ENCODE data around the gene PLEKHA7. TPM values are rescaled to one million over a fixed set of nuclear protein-coding genes. Genes with fewer than 3 reads are reported as not detected.

PLEKHA7 gene
- total RNA-seq, 1 experiment from 2014 or later, result 13.0 TPM

DNA sequence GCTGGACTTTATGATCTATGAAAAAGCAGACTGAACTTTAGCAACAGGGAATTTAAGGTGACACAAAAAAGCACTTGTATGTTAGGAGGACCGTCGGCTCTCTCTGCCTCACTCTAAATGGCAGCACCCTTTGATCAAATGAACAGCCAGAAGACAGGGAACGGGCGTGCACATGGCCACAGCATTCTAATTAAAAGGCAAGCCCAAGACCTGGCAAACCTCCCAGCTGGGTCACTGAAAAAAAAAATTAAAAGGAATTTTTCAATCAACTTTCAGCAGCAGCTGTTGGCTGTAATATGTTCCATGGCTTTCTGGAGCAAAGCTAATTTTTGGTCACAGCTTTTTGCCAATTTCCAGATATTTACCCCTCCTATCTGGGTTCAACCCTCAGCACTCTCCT, 159.2 kb downstream of the PLEKHA7 start:
- no peaks in the 10 kb centered on the region for H3K4me1 Mint-ChIP-seq
- CTCF ChIA-PET, result interaction anchor here (0.8 to 1.3 kb wide), 2 partner anchors 35 to 208 kb away, joined by 3 to 4 read pairs; no protein-coding TSS in a partner anchor
- POLR2A ChIA-PET, result no interaction called here
- H3K36me3 Mint-ChIP-seq, result no peaks in the 10 kb centered on the region
- DNase-seq (ENCODE audit: low spot score), result no peak
- TF ChIP-seq ZNF396 (CRISPR knock-in tag; IDR thresholded peaks at IDR 0.05; ENCODE audit: borderline replicate concordance) (no peak), PRRX2 (CRISPR knock-in tag; IDR thresholded peaks at IDR 0.05) (no peak)
- TF ChIP-seq, protein P1, sequence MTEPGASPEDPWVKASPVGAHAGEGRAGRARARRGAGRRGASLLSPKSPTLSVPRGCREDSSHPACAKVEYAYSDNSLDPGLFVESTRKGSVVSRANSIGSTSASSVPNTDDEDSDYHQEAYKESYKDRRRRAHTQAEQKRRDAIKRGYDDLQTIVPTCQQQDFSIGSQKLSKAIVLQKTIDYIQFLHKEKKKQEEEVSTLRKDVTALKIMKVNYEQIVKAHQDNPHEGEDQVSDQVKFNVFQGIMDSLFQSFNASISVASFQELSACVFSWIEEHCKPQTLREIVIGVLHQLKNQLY (CRISPR knock-in tag; IDR thresholded peaks at IDR 0.05), result no peak
- TF ChIP-seq, protein P2, sequence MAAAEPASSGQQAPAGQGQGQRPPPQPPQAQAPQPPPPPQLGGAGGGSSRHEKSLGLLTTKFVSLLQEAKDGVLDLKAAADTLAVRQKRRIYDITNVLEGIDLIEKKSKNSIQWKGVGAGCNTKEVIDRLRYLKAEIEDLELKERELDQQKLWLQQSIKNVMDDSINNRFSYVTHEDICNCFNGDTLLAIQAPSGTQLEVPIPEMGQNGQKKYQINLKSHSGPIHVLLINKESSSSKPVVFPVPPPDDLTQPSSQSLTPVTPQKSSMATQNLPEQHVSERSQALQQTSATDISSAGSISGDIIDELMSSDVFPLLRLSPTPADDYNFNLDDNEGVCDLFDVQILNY (CRISPR knock-in tag; IDR thresholded peaks at IDR 0.05), result no peak
- TF ChIP-seq, protein P3, sequence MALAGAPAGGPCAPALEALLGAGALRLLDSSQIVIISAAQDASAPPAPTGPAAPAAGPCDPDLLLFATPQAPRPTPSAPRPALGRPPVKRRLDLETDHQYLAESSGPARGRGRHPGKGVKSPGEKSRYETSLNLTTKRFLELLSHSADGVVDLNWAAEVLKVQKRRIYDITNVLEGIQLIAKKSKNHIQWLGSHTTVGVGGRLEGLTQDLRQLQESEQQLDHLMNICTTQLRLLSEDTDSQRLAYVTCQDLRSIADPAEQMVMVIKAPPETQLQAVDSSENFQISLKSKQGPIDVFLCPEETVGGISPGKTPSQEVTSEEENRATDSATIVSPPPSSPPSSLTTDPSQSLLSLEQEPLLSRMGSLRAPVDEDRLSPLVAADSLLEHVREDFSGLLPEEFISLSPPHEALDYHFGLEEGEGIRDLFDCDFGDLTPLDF (CRISPR knock-in tag; IDR thresholded peaks at IDR 0.05), result no peak
- H3K9me3 Mint-ChIP-seq, result no peaks in the 10 kb centered on the region
- H3K27ac Mint-ChIP-seq, result no peak overlapping the region
- H3K4me3 Mint-ChIP-seq, result no peak overlapping the region
- H3K27me3 Mint-ChIP-seq (ENCODE audit: low read depth), result no peaks in the 10 kb centered on the region
- ATAC-seq, result no peak

DNA sequence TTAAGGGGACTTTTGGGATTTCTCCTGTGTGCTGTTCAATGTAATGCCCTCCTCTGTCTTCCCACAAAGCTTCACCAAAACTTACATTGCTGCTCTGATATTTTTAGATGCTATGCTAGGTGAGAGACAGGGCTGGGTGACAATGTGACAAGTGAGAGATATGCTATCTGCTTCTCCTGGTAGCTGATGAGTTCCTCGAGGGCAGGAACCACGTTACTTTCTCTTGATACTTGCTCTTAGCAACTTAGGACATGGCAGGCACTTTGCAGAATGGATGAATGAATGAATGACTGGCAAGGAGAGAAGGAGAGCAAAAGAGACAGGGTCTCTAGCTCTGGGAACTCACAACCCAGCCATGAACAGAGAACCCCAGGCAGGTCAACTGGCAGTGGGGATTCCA, 160.4 kb downstream of the PLEKHA7 start:
- ATAC-seq (no peak), DNase-seq (ENCODE audit: low spot score) (no peak)
- TF ChIP-seq, protein P4, sequence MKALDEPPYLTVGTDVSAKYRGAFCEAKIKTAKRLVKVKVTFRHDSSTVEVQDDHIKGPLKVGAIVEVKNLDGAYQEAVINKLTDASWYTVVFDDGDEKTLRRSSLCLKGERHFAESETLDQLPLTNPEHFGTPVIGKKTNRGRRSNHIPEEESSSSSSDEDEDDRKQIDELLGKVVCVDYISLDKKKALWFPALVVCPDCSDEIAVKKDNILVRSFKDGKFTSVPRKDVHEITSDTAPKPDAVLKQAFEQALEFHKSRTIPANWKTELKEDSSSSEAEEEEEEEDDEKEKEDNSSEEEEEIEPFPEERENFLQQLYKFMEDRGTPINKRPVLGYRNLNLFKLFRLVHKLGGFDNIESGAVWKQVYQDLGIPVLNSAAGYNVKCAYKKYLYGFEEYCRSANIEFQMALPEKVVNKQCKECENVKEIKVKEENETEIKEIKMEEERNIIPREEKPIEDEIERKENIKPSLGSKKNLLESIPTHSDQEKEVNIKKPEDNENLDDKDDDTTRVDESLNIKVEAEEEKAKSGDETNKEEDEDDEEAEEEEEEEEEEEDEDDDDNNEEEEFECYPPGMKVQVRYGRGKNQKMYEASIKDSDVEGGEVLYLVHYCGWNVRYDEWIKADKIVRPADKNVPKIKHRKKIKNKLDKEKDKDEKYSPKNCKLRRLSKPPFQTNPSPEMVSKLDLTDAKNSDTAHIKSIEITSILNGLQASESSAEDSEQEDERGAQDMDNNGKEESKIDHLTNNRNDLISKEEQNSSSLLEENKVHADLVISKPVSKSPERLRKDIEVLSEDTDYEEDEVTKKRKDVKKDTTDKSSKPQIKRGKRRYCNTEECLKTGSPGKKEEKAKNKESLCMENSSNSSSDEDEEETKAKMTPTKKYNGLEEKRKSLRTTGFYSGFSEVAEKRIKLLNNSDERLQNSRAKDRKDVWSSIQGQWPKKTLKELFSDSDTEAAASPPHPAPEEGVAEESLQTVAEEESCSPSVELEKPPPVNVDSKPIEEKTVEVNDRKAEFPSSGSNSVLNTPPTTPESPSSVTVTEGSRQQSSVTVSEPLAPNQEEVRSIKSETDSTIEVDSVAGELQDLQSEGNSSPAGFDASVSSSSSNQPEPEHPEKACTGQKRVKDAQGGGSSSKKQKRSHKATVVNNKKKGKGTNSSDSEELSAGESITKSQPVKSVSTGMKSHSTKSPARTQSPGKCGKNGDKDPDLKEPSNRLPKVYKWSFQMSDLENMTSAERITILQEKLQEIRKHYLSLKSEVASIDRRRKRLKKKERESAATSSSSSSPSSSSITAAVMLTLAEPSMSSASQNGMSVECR (CRISPR knock-in tag; IDR thresholded peaks at IDR 0.05; ENCODE audit: borderline replicate concordance), result no peak
- TF ChIP-seq, protein P5, sequence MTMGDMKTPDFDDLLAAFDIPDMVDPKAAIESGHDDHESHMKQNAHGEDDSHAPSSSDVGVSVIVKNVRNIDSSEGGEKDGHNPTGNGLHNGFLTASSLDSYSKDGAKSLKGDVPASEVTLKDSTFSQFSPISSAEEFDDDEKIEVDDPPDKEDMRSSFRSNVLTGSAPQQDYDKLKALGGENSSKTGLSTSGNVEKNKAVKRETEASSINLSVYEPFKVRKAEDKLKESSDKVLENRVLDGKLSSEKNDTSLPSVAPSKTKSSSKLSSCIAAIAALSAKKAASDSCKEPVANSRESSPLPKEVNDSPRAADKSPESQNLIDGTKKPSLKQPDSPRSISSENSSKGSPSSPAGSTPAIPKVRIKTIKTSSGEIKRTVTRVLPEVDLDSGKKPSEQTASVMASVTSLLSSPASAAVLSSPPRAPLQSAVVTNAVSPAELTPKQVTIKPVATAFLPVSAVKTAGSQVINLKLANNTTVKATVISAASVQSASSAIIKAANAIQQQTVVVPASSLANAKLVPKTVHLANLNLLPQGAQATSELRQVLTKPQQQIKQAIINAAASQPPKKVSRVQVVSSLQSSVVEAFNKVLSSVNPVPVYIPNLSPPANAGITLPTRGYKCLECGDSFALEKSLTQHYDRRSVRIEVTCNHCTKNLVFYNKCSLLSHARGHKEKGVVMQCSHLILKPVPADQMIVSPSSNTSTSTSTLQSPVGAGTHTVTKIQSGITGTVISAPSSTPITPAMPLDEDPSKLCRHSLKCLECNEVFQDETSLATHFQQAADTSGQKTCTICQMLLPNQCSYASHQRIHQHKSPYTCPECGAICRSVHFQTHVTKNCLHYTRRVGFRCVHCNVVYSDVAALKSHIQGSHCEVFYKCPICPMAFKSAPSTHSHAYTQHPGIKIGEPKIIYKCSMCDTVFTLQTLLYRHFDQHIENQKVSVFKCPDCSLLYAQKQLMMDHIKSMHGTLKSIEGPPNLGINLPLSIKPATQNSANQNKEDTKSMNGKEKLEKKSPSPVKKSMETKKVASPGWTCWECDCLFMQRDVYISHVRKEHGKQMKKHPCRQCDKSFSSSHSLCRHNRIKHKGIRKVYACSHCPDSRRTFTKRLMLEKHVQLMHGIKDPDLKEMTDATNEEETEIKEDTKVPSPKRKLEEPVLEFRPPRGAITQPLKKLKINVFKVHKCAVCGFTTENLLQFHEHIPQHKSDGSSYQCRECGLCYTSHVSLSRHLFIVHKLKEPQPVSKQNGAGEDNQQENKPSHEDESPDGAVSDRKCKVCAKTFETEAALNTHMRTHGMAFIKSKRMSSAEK (CRISPR knock-in tag; IDR thresholded peaks at IDR 0.05; ENCODE audit: borderline replicate concordance), result no peak
- TF ChIP-seq ZNF121 (CRISPR knock-in tag; IDR thresholded peaks at IDR 0.05) (no peak), SMAD3 (CRISPR knock-in tag; IDR thresholded peaks at IDR 0.05; ENCODE audit: borderline replicate concordance) (no peak), ZNF138 (CRISPR knock-in tag; conservative IDR thresholded peaks at IDR 0.05) (no peak), CBFB (CRISPR knock-in tag; IDR thresholded peaks at IDR 0.05; ENCODE audit: low read depth) (no peak), MXD4 (CRISPR knock-in tag; IDR thresholded peaks at IDR 0.05; ENCODE audit: borderline replicate concordance) (no peak), ZNF317 (CRISPR knock-in tag; IDR thresholded peaks at IDR 0.05; ENCODE audit: borderline replicate concordance, low read depth) (no peak), NFATC4 (CRISPR knock-in tag; IDR thresholded peaks at IDR 0.05) (no peak), ELF4 (CRISPR knock-in tag; IDR thresholded peaks at IDR 0.05; ENCODE audit: low read depth) (no peak)
- TF ChIP-seq, protein P6, sequence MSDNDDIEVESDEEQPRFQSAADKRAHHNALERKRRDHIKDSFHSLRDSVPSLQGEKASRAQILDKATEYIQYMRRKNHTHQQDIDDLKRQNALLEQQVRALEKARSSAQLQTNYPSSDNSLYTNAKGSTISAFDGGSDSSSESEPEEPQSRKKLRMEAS (CRISPR knock-in tag; IDR thresholded peaks at IDR 0.05), result no peak
- TF ChIP-seq, protein P7, sequence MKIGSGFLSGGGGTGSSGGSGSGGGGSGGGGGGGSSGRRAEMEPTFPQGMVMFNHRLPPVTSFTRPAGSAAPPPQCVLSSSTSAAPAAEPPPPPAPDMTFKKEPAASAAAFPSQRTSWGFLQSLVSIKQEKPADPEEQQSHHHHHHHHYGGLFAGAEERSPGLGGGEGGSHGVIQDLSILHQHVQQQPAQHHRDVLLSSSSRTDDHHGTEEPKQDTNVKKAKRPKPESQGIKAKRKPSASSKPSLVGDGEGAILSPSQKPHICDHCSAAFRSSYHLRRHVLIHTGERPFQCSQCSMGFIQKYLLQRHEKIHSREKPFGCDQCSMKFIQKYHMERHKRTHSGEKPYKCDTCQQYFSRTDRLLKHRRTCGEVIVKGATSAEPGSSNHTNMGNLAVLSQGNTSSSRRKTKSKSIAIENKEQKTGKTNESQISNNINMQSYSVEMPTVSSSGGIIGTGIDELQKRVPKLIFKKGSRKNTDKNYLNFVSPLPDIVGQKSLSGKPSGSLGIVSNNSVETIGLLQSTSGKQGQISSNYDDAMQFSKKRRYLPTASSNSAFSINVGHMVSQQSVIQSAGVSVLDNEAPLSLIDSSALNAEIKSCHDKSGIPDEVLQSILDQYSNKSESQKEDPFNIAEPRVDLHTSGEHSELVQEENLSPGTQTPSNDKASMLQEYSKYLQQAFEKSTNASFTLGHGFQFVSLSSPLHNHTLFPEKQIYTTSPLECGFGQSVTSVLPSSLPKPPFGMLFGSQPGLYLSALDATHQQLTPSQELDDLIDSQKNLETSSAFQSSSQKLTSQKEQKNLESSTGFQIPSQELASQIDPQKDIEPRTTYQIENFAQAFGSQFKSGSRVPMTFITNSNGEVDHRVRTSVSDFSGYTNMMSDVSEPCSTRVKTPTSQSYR (CRISPR knock-in tag; IDR thresholded peaks at IDR 0.05), result no peak
- H3K36me3 Mint-ChIP-seq, result no peaks in the 10 kb centered on the region
- H3K27me3 Mint-ChIP-seq (ENCODE audit: low read depth), result no peaks in the 10 kb centered on the region
- no peaks in the 10 kb centered on the region for H3K9me3 Mint-ChIP-seq
- H3K4me3 Mint-ChIP-seq, result no peak overlapping the region
- CTCF ChIA-PET, result interaction anchor here (1.3 kb wide), 1 partner anchor 209 kb away, joined by 4 read pairs; no protein-coding TSS in a partner anchor
- no peaks in the 10 kb centered on the region for H3K4me1 Mint-ChIP-seq
- POLR2A ChIA-PET, result no interaction called here
- H3K27ac Mint-ChIP-seq, result no peak overlapping the region

All from WTC11 (cell line).